Measurements from ENCODE around the gene DUT.

DNA sequence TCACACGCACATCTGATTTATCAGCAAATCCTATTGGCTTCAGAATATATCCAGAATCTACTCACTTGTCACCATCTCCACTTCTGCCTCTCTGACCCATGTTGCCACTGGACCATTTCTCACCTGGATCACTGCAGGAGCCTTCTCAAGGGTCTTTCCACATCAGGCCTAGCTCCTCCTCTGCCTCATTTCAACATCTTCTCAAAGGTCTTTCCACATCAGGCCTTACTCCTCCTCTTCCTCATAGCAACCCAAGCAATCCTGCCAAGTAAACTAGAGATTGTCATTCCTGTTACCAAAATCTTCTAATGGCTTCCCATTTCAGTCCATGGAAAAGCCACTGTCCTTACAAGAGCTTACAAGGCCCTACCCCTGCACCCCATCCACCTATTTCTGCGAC is 18.0 kb upstream of the DUT start:
- TF ChIP-seq, protein P1, sequence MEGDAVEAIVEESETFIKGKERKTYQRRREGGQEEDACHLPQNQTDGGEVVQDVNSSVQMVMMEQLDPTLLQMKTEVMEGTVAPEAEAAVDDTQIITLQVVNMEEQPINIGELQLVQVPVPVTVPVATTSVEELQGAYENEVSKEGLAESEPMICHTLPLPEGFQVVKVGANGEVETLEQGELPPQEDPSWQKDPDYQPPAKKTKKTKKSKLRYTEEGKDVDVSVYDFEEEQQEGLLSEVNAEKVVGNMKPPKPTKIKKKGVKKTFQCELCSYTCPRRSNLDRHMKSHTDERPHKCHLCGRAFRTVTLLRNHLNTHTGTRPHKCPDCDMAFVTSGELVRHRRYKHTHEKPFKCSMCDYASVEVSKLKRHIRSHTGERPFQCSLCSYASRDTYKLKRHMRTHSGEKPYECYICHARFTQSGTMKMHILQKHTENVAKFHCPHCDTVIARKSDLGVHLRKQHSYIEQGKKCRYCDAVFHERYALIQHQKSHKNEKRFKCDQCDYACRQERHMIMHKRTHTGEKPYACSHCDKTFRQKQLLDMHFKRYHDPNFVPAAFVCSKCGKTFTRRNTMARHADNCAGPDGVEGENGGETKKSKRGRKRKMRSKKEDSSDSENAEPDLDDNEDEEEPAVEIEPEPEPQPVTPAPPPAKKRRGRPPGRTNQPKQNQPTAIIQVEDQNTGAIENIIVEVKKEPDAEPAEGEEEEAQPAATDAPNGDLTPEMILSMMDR (IDR thresholded peaks at IDR 0.05) = no peak
- TF ChIP-seq POLR2A (IDR thresholded peaks at IDR 0.05) (no peak), POLR2AphosphoS5 (IDR thresholded peaks at IDR 0.05) (no peak)
